CD4-positive, alpha-beta T cell treated with Interleukin-12 subunit alpha and Interleukin-12 subunit beta, for 1 hour (primary cell): ENCODE results near the gene RGS2.

ENCODE experiments used
- DNase-seq: peaks from one replicate; pipeline ENCODE4 v3.0.0-alpha.2; 2020

The RGS2 gene

GRCh38 chr1:192808518-192809306, at the start of gene RGS2:
Gene RGS2, plus strand, starts transcription at chr1:192809039. Its CDS starts 33 bp downstream, at chr1:192809072.
- DNase-seq: peak; percentile 93

- DNase-seq: no peak
These were observed 49.7 kb upstream of the RGS2 start for GRCh38 chr1:192759104-192759503.

GRCh38 chr1:192762265-192762664, 46.6 kb upstream of the RGS2 start:
- no peak for DNase-seq

GRCh38 chr1:192763243-192763642, 45.6 kb upstream of the RGS2 start:
- DNase-seq: no peak

- no peak for DNase-seq
These were observed 45.1 kb upstream of the RGS2 start for GRCh38 chr1:192763756-192764155.

- DNase-seq: no peak
These were observed 44.2 kb upstream of the RGS2 start for GRCh38 chr1:192764675-192765074.

GRCh38 chr1:192766009-192766625, 42.7 kb upstream of the RGS2 start:
- no peak for DNase-seq

GRCh38 chr1:192766876-192767275, 42.0 kb upstream of the RGS2 start:
- DNase-seq: no peak

- DNase-seq: no peak
These were observed 41.0 kb upstream of the RGS2 start for GRCh38 chr1:192767798-192768197.

- no peak for DNase-seq
These were observed 40.4 kb upstream of the RGS2 start for GRCh38 chr1:192768463-192768862.

- DNase-seq: no peak
These were observed 37.5 kb upstream of the RGS2 start for GRCh38 chr1:192771341-192771740.

- no peak for DNase-seq
These were observed 33.2 kb upstream of the RGS2 start for GRCh38 chr1:192775631-192776030.

GRCh38 chr1:192776206-192776605, 32.6 kb upstream of the RGS2 start:
- no peak for DNase-seq

- no peak for DNase-seq
These were observed 31.8 kb upstream of the RGS2 start for GRCh38 chr1:192776998-192777397.

- no peak for DNase-seq
These were observed 25.0 kb upstream of the RGS2 start for GRCh38 chr1:192783791-192784190.

GRCh38 chr1:192784397-192784796, 24.4 kb upstream of the RGS2 start:
- DNase-seq: no peak

GRCh38 chr1:192786576-192786975, 22.3 kb upstream of the RGS2 start:
- DNase-seq: no peak

- DNase-seq: no peak
These were observed 20.8 kb upstream of the RGS2 start for GRCh38 chr1:192787914-192788585.

GRCh38 chr1:192789871-192790270, 19.0 kb upstream of the RGS2 start:
- no peak for DNase-seq

- DNase-seq: no peak
These were observed 16.2 kb upstream of the RGS2 start for GRCh38 chr1:192792628-192793027.

- no peak for DNase-seq
These were observed 14.7 kb upstream of the RGS2 start for GRCh38 chr1:192793983-192794767.

- no peak for DNase-seq
These were observed 14.1 kb upstream of the RGS2 start for GRCh38 chr1:192794768-192795035.

GRCh38 chr1:192795916-192796618, 12.8 kb upstream of the RGS2 start:
- DNase-seq: no peak
